H9 (cell line): ENCODE data around the gene TMEM135. TPM values are rescaled to one million over a fixed set of nuclear protein-coding genes. Genes with fewer than 3 reads are reported as not detected.

Source experiments
- DNase-seq: peaks from one replicate; pipeline ENCODE4 v3.0.0-alpha.2; 2017
- H2AFZ ChIP-seq: one replicate; pipeline ENCODE4 v1.6.1; 2013; ENCODE audit warnings: mild to moderate bottlenecking, low read length, control low read depth, moderate library complexity
- H2AK5ac ChIP-seq: 2 replicates; pipeline ENCODE4 v1.6.1; 2013; ENCODE audit warnings: low read length, control low read depth, mixed read lengths; ENCODE audit not compliant: insufficient read length
- H2BK120ac ChIP-seq: one replicate; pipeline ENCODE4 v1.6.1; 2013; ENCODE audit warnings: low read depth, mild to moderate bottlenecking, low read length, control low read depth, inconsistent platforms; ENCODE audit not compliant: poor library complexity, severe bottlenecking
- H2BK12ac ChIP-seq: 2 replicates; pipeline ENCODE4 v1.6.1; 2013; ENCODE audit warnings: low read length, control low read depth, mixed read lengths, low read depth; ENCODE audit not compliant: insufficient read length
- H2BK15ac ChIP-seq: 2 replicates; pipeline ENCODE4 v1.6.1; 2013; ENCODE audit warnings: low read depth, low read length, control low read depth
- H2BK20ac ChIP-seq: one replicate; pipeline ENCODE4 v1.6.1; 2013; ENCODE audit warnings: low read depth, mild to moderate bottlenecking, low read length, control low read depth, inconsistent platforms; ENCODE audit not compliant: poor library complexity, severe bottlenecking
- H2BK5ac ChIP-seq: 2 replicates; pipeline ENCODE4 v1.6.1; 2013; ENCODE audit warnings: low read length, control low read depth, mixed read lengths; ENCODE audit not compliant: insufficient read length
- H3K14ac ChIP-seq: 2 replicates; pipeline ENCODE4 v1.6.1; 2013; ENCODE audit warnings: low read length, control low read depth; ENCODE audit not compliant: insufficient read depth
- H3K18ac ChIP-seq: 2 replicates; pipeline ENCODE4 v1.6.1; 2013; ENCODE audit warnings: low read depth, mild to moderate bottlenecking, mixed read lengths, low read length, control low read depth; ENCODE audit not compliant: insufficient read length
- H3K23ac ChIP-seq: 2 replicates; pipeline ENCODE4 v1.6.1; 2013; ENCODE audit warnings: low read length, control low read depth, mixed read lengths, low read depth; ENCODE audit not compliant: insufficient read length
- H3K23me2 ChIP-seq: 2 replicates; pipeline ENCODE4 v1.6.1; 2013; ENCODE audit warnings: low read depth, mild to moderate bottlenecking, mixed read lengths, low read length, control low read depth; ENCODE audit not compliant: insufficient read length, poor library complexity, severe bottlenecking
- H3K27ac ChIP-seq: 2 replicates; pipeline ENCODE4 v1.5.1; 2013; ENCODE audit warnings: low read length, control low read depth, mixed read lengths, low read depth; ENCODE audit not compliant: insufficient read length
- H3K27me3 ChIP-seq: 2 replicates; pipeline ENCODE4 v1.6.1; 2013; ENCODE audit warnings: low read length, control low read depth, inconsistent platforms; ENCODE audit not compliant: insufficient read depth
- H3K4ac ChIP-seq: 2 replicates; pipeline ENCODE4 v1.6.1; 2013; ENCODE audit warnings: low read depth, mild to moderate bottlenecking, control low read depth, inconsistent platforms, low read length, moderate library complexity
- H3K4me1 ChIP-seq: 2 replicates; pipeline ENCODE4 v1.6.1; 2013; ENCODE audit warnings: low read length, control low read depth, inconsistent platforms; ENCODE audit not compliant: insufficient read depth
- H3K4me2 ChIP-seq: 2 replicates; pipeline ENCODE4 v1.6.1; 2013; ENCODE audit warnings: low read length, control low read depth, mixed read lengths; ENCODE audit not compliant: insufficient read length, insufficient read depth
- H3K56ac ChIP-seq: 2 replicates; pipeline ENCODE4 v1.6.1; 2013; ENCODE audit warnings: low read depth, mild to moderate bottlenecking, mixed read lengths, low read length, control low read depth; ENCODE audit not compliant: insufficient read length
- H3K79me1 ChIP-seq: 2 replicates; pipeline ENCODE4 v1.6.1; 2013; ENCODE audit warnings: low read depth, mild to moderate bottlenecking, moderate library complexity, low read length, control low read depth, inconsistent platforms; ENCODE audit not compliant: insufficient read depth, poor library complexity, severe bottlenecking
- H3K79me2 ChIP-seq: 2 replicates; pipeline ENCODE4 v1.6.1; 2013; ENCODE audit warnings: low read length, control low read depth, inconsistent platforms; ENCODE audit not compliant: insufficient read depth
- H3K9ac ChIP-seq: 2 replicates; pipeline ENCODE4 v1.6.1; 2013; ENCODE audit warnings: low read length, control low read depth, mixed read lengths; ENCODE audit not compliant: insufficient read length; ENCODE audit errors: extremely low read depth
- H3K9me3 ChIP-seq: one replicate; pipeline ENCODE4 v1.6.1; 2013; ENCODE audit warnings: low read depth, low read length, inconsistent platforms; ENCODE audit not compliant: control insufficient read depth
- H3T11ph ChIP-seq: one replicate; pipeline ENCODE4 v1.6.1; 2013; ENCODE audit warnings: mild to moderate bottlenecking, low read length, control low read depth, inconsistent platforms
- H4K20me1 ChIP-seq: one replicate; pipeline ENCODE4 v1.6.1; 2013; ENCODE audit not compliant: control insufficient read depth, insufficient read length, insufficient read depth
- H4K5ac ChIP-seq: 2 replicates; pipeline ENCODE4 v1.6.1; 2013; ENCODE audit warnings: low read depth, mild to moderate bottlenecking, mixed read lengths, low read length, control low read depth; ENCODE audit not compliant: insufficient read length
- H4K8ac ChIP-seq: replicated peaks from 2 replicates; pipeline ENCODE4 v1.6.1; 2013; ENCODE audit warnings: low read length, control low read depth, mixed read lengths, low read depth; ENCODE audit not compliant: insufficient read length
- H4K91ac ChIP-seq: 2 replicates; pipeline ENCODE4 v1.6.1; 2013; ENCODE audit warnings: low read depth, mild to moderate bottlenecking, moderate library complexity, mixed read lengths, low read length, control low read depth; ENCODE audit not compliant: insufficient read length
- H3K27ac Mint-ChIP-seq, 3 experiments: 2 replicates in 2 of 3; 3 replicates in 1 of 3; pipeline ENCODE4 v1.8.0; 2020 to 2021; ENCODE audit warnings: mixed read lengths in 3 of 3, mild to moderate bottlenecking in 1 of 3, moderate library complexity in 1 of 3
- H3K27me3 Mint-ChIP-seq: 2 replicates; pipeline ENCODE4 v1.8.0; 2021; ENCODE audit warnings: low read depth, mild to moderate bottlenecking, moderate library complexity, mixed read lengths
- H3K36me3 Mint-ChIP-seq, 3 experiments: 2 replicates in 2 of 3; 3 replicates in 1 of 3; pipeline ENCODE4 v1.8.0; 2020 to 2021; ENCODE audit warnings: low read depth in 3 of 3, mixed read lengths in 3 of 3; ENCODE audit not compliant: insufficient read depth in 1 of 3
- H3K4me1 Mint-ChIP-seq, 2 experiments: 2 replicates each; pipeline ENCODE4 v1.8.0; 2020; ENCODE audit warnings: mixed read lengths in 2 of 2
- H3K4me3 Mint-ChIP-seq, 2 experiments: 2 replicates in 1 of 2; 3 replicates in 1 of 2; pipeline ENCODE4 v1.8.0; 2020 to 2021; ENCODE audit warnings: mild to moderate bottlenecking in 2 of 2, mixed read lengths in 2 of 2, moderate library complexity in 1 of 2
- H3K9me3 Mint-ChIP-seq, 2 experiments: 2 replicates in 1 of 2; 3 replicates in 1 of 2; pipeline ENCODE4 v1.8.0; 2020; ENCODE audit warnings: mild to moderate bottlenecking in 2 of 2, mixed read lengths in 2 of 2, moderate library complexity in 1 of 2
- WGBS: extraction: QIAGEN DNeasy Blood & Tissue Kit; methylation state at CpG from one replicate; pipeline ENCODE4 v1.1.7; 2013; ENCODE audit warnings: missing lambda C conversion rate, low lambda C conversion rate, mixed read lengths; ENCODE audit not compliant: insufficient read length; ENCODE audit errors: extremely low coverage; 5-methylcytosine and 5-hydroxymethylcytosine counted together
- total RNA-seq: library from RNA; stranded (reverse); gene quantifications from 2 replicates; pipeline ENCODE4 v1.2.1, GENCODE V29; 2021
- TF ChIP-seq, protein P1 (sequence below): fragments of 200-600 bp; sonication (generic); conservative IDR thresholded peaks from 3 replicates; pipeline ENCODE4 v1.8.0; 2021; ENCODE audit warnings: antibody characterized with exemption, mild to moderate bottlenecking

The TMEM135 gene
- total RNA-seq, 1 experiment from 2014 or later, result 25.2 TPM

DNA sequence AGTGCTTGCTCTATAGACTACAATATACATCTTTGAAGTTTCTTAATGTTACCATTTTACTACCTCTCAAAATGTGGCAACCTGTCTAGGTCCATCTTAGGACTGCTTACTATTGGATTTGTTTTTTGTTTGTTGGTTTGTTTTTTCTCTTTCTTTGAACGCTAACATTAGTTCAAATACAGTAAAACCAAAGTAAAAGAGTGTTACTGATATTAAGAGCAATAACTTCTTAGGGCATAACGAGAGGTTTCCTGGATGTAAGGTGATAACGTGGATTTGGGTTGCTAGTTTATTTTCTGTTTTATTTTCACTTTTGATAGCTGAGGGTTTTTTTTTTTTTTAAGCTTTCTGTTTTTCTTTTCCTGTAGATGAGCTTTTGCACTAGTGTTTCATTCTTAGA is 43.6 kb downstream of the TMEM135 start:
- H2BK12ac ChIP-seq, result no peak overlapping the region
- H2BK15ac ChIP-seq, result no peak overlapping the region
- no peaks in the 10 kb centered on the region for H3K79me1 ChIP-seq
- H3K79me2 ChIP-seq, result no peaks in the 10 kb centered on the region
- no peak overlapping the region for H2AFZ ChIP-seq
- peaks cover 72% of the 10 kb centered on the region for H3K27me3 Mint-ChIP-seq
- no peak overlapping the region for H3K4ac ChIP-seq
- H3K23me2 ChIP-seq, result no peaks in the 10 kb centered on the region
- DNase-seq, result no peak
- no peaks in the 10 kb centered on the region for H3K4me1 ChIP-seq
- H3K56ac ChIP-seq, result no peak overlapping the region
- no peaks in the 10 kb centered on the region for H3K9me3 ChIP-seq
- H3K27ac ChIP-seq, result no peak overlapping the region
- no peak overlapping the region for H2AK5ac ChIP-seq
- no peak overlapping the region for H3K18ac ChIP-seq
- no peaks in the 10 kb centered on the region for H4K20me1 ChIP-seq
- H3K4me3 Mint-ChIP-seq, result no peak overlapping the region
- H3K27ac Mint-ChIP-seq, result no peak overlapping the region
- no peak overlapping the region for H2BK20ac ChIP-seq
- H3K14ac ChIP-seq, result no peak overlapping the region
- no peaks in the 10 kb centered on the region for H3K27me3 ChIP-seq
- no peak overlapping the region for H2BK120ac ChIP-seq
- H2BK5ac ChIP-seq, result no peak overlapping the region
- no CpG with 5 or more reads among the region's 3 CpGs for WGBS
- TF ChIP-seq, protein P1, sequence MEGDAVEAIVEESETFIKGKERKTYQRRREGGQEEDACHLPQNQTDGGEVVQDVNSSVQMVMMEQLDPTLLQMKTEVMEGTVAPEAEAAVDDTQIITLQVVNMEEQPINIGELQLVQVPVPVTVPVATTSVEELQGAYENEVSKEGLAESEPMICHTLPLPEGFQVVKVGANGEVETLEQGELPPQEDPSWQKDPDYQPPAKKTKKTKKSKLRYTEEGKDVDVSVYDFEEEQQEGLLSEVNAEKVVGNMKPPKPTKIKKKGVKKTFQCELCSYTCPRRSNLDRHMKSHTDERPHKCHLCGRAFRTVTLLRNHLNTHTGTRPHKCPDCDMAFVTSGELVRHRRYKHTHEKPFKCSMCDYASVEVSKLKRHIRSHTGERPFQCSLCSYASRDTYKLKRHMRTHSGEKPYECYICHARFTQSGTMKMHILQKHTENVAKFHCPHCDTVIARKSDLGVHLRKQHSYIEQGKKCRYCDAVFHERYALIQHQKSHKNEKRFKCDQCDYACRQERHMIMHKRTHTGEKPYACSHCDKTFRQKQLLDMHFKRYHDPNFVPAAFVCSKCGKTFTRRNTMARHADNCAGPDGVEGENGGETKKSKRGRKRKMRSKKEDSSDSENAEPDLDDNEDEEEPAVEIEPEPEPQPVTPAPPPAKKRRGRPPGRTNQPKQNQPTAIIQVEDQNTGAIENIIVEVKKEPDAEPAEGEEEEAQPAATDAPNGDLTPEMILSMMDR, result no peak
- peaks cover 20 to 23% of the 10 kb centered on the region in 2 experiments for H3K4me1 Mint-ChIP-seq
- peaks cover 21 to 22% (median 21%) of the 10 kb centered on the region in 3 experiments for H3K36me3 Mint-ChIP-seq
- H3K9ac ChIP-seq, result no peak overlapping the region
- H4K8ac ChIP-seq, result no peak overlapping the region
- H3T11ph ChIP-seq, result no peak overlapping the region
- H4K91ac ChIP-seq, result no peak overlapping the region
- H3K9me3 Mint-ChIP-seq, result peaks cover 15 to 16% of the 10 kb centered on the region in 2 experiments
- no peak overlapping the region for H3K23ac ChIP-seq
- H3K4me2 ChIP-seq, result no peak overlapping the region
- H4K5ac ChIP-seq, result no peak overlapping the region
